HCT116 (cell line): ENCODE measurements around the gene CTNNA2. TPM values are rescaled to one million over a fixed set of nuclear protein-coding genes. Genes with fewer than 3 reads are reported as not detected.

Experiments used
- ATAC-seq: fragments of 200-7000 bp; cut with Tn5 transposase; 2 replicates; pipeline ENCODE4 v1.9.1; 2020; ENCODE audit warnings: mild to moderate bottlenecking, moderate library complexity
- BruUV-seq: library from RNA; stranded (reverse); fragments of 400-500 nt; replicated peaks from 2 replicates; lab custom pipeline; 2021; lab: Mats Ljungman, UMichigan
- CTCF ChIA-PET: fragments of 300-600 bp; sonication (Branson Sonifier 250); formaldehyde crosslinking; loops from one replicate; lab custom pipeline; 2021; ENCODE audit warnings: antibody characterized with exemption; lab: Charles Lee
- POLR2A ChIA-PET: fragments of 300-600, 350-600 bp; sonication (Branson Sonifier 250); formaldehyde crosslinking; loops from one replicate; lab custom pipeline; 2021; ENCODE audit warnings: antibody characterized with exemption; lab: Charles Lee
- RAD21 ChIA-PET, 2 experiments: fragments of 300-600 bp; sonication (Branson Sonifier 250); formaldehyde crosslinking; loops; one replicate each; lab custom pipeline; 2023; ENCODE audit warnings: low total read pairs in 2 of 2; ENCODE audit not compliant: uncharacterized antibody in 2 of 2, unreplicated experiment in 2 of 2, low non-redundant PET in 1 of 2; lab: Charles Lee
- DNase-seq: peaks from one replicate; pipeline ENCODE4 v3.0.0-alpha.2; 2010; ENCODE audit warnings: low read depth, low spot score
- H2AFZ ChIP-seq: fragments of 200-600 bp; shearing (Covaris generic), sonication (generic); 2 replicates; pipeline ENCODE4 v1.6.1; 2017; ENCODE audit warnings: low read depth, mixed run types, mixed read lengths, antibody characterized with exemption, low read length; ENCODE audit not compliant: poor library complexity, severe bottlenecking
- H3K27ac ChIP-seq: 2 replicates; pipeline ENCODE4 v1.5.1; 2012; ENCODE audit warnings: low read depth, low read length
- H3K27me3 ChIP-seq: fragments of 200-600 bp; sonication (generic); 2 replicates; pipeline ENCODE4 v1.6.1; 2016; ENCODE audit warnings: mixed run types, low read length, mixed read lengths; ENCODE audit not compliant: insufficient read depth
- H3K36me3 ChIP-seq, 2 experiments: fragments of 200-500 bp in 1 of 2; fragments of 200-600 bp in 1 of 2; sonication (Bioruptor generic) in 1 of 2; sonication (generic) in 1 of 2; 2 replicates each; pipeline versions ENCODE4 v1.5.1 to v1.6.1; 2014 to 2016; ENCODE audit warnings: low read length in 2 of 2, inconsistent platforms in 1 of 2, mixed read lengths in 1 of 2, mixed run types in 1 of 2; ENCODE audit not compliant: insufficient read depth in 2 of 2, control insufficient read depth in 1 of 2
- H3K4me1 ChIP-seq, 2 experiments: fragments of 200-600 bp in 1 of 2; sonication (generic) in 1 of 2; 2 replicates each; pipeline versions ENCODE4 v1.5.1 to v1.6.1; 2012 to 2017; ENCODE audit warnings: low read length in 2 of 2, inconsistent platforms in 1 of 2, mild to moderate bottlenecking in 1 of 2, mixed read lengths in 1 of 2, mixed run types in 1 of 2, moderate library complexity in 1 of 2; ENCODE audit not compliant: insufficient read depth in 2 of 2, control insufficient read depth in 1 of 2
- H3K4me2 ChIP-seq: fragments of 200-600 bp; sonication (generic); 2 replicates; pipeline ENCODE4 v1.6.1; 2017; ENCODE audit warnings: mixed run types, low read length, mixed read lengths
- H3K4me3 ChIP-seq, 2 experiments: fragments of 200-600 bp in 1 of 2; sonication (generic) in 1 of 2; replicated peaks in 1 of 2; 2 replicates each; pipeline ENCODE4 v1.5.1; 2011 to 2016; ENCODE audit warnings: low read length in 2 of 2, control low read depth in 1 of 2, low read depth in 1 of 2, mild to moderate bottlenecking in 1 of 2, mixed read lengths in 1 of 2, mixed run types in 1 of 2
- H3K79me2 ChIP-seq: fragments of 200-600 bp; sonication (generic); 2 replicates; pipeline ENCODE4 v1.6.1; 2017; ENCODE audit warnings: mild to moderate bottlenecking, mixed run types, low read length, moderate library complexity, mixed read lengths; ENCODE audit not compliant: insufficient read depth
- H3K9ac ChIP-seq: fragments of 200-600 bp; sonication (generic); 2 replicates; pipeline ENCODE4 v1.6.1; 2016; ENCODE audit warnings: low read length, mixed read lengths
- H3K9me2 ChIP-seq: fragments of 200-600 bp; sonication (generic), shearing (Covaris generic); 2 replicates; pipeline ENCODE4 v1.6.1; 2017; ENCODE audit warnings: mixed run types, mild to moderate bottlenecking, moderate library complexity; ENCODE audit not compliant: insufficient read depth
- H3K9me3 ChIP-seq, 2 experiments: fragments of 200-500 bp in 1 of 2; fragments of 200-600 bp in 1 of 2; sonication (Bioruptor generic) in 1 of 2; sonication (generic) in 1 of 2; 2 replicates each; pipeline ENCODE4 v1.6.1; 2014 to 2017; ENCODE audit warnings: low read length in 2 of 2, mixed read lengths in 2 of 2, inconsistent platforms in 1 of 2, low read depth in 1 of 2, mild to moderate bottlenecking in 1 of 2, mixed run types in 1 of 2, moderate library complexity in 1 of 2; ENCODE audit not compliant: control insufficient read depth in 1 of 2, insufficient read depth in 1 of 2
- H4K20me1 ChIP-seq: fragments of 200-600 bp; sonication (generic), shearing (Covaris generic); 2 replicates; pipeline ENCODE4 v1.6.1; 2017; ENCODE audit warnings: mixed run types, mild to moderate bottlenecking, moderate library complexity; ENCODE audit not compliant: insufficient read depth
- CBX3 ChIP-seq: IDR thresholded peaks from 2 replicates; pipeline ENCODE4 v1.6.1; 2012; ENCODE audit warnings: low read depth
- CEBPB ChIP-seq: IDR thresholded peaks from 2 replicates; pipeline ENCODE4 v1.6.1; 2012; ENCODE audit warnings: low read depth
- CTCF ChIP-seq, 3 experiments: fragments of 200-600 bp in 1 of 3; sonication (generic) in 1 of 3; IDR thresholded peaks in 2 of 3; conservative IDR thresholded peaks in 1 of 3; 2 replicates each; pipeline ENCODE4 v1.5.1; 2012 to 2017; ENCODE audit warnings: low read depth in 2 of 3, low read length in 2 of 3, antibody characterized with exemption in 1 of 3, borderline replicate concordance in 1 of 3, control low read depth in 1 of 3, mild to moderate bottlenecking in 1 of 3, mixed read lengths in 1 of 3, mixed run types in 1 of 3, moderate library complexity in 1 of 3; ENCODE audit not compliant: insufficient read depth in 1 of 3
- ELF1 ChIP-seq: IDR thresholded peaks from 2 replicates; pipeline ENCODE4 v1.6.1; 2012; ENCODE audit warnings: low read depth, borderline replicate concordance
- POLR2AphosphoS5 ChIP-seq: IDR thresholded peaks from 2 replicates; pipeline ENCODE4 v1.6.1; 2011; ENCODE audit warnings: mild to moderate bottlenecking, low read depth, low read length, moderate library complexity
- REST ChIP-seq: IDR thresholded peaks from 2 replicates; pipeline ENCODE4 v1.6.1; 2012; ENCODE audit warnings: low read depth
- intact Hi-C: fragments of 100-400 bp; cut with micrococcal nuclease; formaldehyde crosslinking; loops from 2 replicates; pipeline ENCODE4 v1.10.0; 2022
- total RNA-seq: library from RNA; stranded (reverse); gene quantifications from one replicate; pipeline ENCODE4 v1.2.1, GENCODE V29; 2021; ENCODE audit not compliant: unreplicated experiment

Gene CTNNA2
- total RNA-seq, 1 experiment from 2014 or later: not detected

DNA sequence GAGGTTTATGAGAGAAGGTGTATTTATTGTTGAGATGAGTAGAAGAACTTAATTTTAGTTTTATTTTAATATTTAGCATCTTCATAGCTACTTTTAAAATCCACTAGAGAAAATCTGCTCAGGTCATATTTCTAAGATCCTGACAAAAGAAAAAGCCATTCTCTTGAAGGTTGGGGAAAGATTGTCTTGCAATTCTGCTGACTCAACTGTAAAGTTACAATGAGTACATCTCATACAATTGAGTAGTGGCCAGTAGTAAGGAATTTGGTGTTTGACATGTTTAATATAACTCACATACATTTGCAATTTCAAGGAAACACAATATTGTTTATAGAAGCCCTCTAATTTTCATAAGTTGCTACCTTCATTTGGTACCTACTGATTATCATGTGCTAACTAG is 447.2 kb downstream of the CTNNA2 start:
- H3K79me2 ChIP-seq: no peaks in the 10 kb centered on the region
- H3K27ac ChIP-seq: no peak overlapping the region
- no peaks in the 10 kb centered on the region for H3K9me2 ChIP-seq
- peaks cover 0 to 15% of the 10 kb centered on the region in 2 experiments; a peak in 2 of 4 replicates for H3K9me3 ChIP-seq
- H2AFZ ChIP-seq: no peak overlapping the region
- DNase-seq (no peak), ATAC-seq (no peak)
- RAD21 ChIA-PET: no interaction called here
- H3K27me3 ChIP-seq: no peaks in the 10 kb centered on the region
- no TSS peak for BruUV-seq
- H3K4me2 ChIP-seq: no peak overlapping the region
- intact Hi-C loops: no loop called here
- POLR2A ChIA-PET: no interaction called here
- H3K36me3 ChIP-seq: no peaks in the 10 kb centered on the region
- no peaks in the 10 kb centered on the region for H4K20me1 ChIP-seq
- H3K9ac ChIP-seq: no peak overlapping the region
- no peak for TF ChIP-seq CEBPB
- no peak for TF ChIP-seq REST
- no peak for TF ChIP-seq POLR2AphosphoS5
- no peak for TF ChIP-seq CTCF (IDR thresholded peaks at IDR 0.05 in 2 of 3, conservative IDR thresholded peaks at IDR 0.05 in 1 of 3; ENCODE audit: borderline replicate concordance in 1 of 3, insufficient read depth in 1 of 3, low read depth in 2 of 3, low read length in 2 of 3)
- no peak for TF ChIP-seq CBX3
- no peak for TF ChIP-seq ELF1
- H3K4me1 ChIP-seq: no peaks in the 10 kb centered on the region
- CTCF ChIA-PET: no interaction called here
- H3K4me3 ChIP-seq: no peak overlapping the region
